HG03060 (cell line): ENCODE results near the gene KCNQ5.

ENCODE experiments used
- ATAC-seq: cut with Tn5 transposase; IDR thresholded peaks from one replicate; pipeline ENCODE4 v1.9.1; 2021; ENCODE audit warnings: low read depth, moderate number of reproducible peaks; ENCODE audit not compliant: unreplicated experiment

Gene KCNQ5

DNA sequence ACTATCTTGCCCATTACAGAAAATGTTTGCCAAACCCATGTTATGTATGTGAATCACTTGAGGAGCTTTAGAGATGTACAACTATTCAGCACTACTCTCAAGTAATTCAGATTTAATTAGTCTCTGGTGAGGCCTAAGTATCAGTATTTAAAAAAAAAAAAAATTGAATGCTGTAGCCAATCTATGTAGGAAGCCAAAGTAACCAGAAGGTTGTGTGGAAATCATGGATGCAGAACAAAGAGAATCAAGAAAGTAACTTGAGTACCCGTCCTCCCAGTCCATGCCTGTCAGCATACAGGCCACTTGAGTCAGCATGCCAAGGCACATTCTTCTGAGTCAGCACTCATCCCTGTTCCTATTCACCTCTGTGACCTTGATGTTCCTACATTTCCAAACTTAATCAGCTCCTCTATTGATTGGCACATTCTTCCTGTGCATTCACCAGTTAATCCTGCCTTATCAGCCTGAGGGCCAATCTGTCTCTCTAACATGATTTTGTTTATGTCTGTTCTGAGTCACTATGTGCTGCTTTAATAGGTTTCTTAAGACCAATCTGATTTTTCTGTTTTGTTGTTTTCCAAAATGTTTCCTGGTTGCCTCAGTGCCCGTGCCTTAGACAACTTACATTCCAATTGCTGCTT is 165.6 kb downstream of the KCNQ5 start:
- no peak for ATAC-seq

DNA sequence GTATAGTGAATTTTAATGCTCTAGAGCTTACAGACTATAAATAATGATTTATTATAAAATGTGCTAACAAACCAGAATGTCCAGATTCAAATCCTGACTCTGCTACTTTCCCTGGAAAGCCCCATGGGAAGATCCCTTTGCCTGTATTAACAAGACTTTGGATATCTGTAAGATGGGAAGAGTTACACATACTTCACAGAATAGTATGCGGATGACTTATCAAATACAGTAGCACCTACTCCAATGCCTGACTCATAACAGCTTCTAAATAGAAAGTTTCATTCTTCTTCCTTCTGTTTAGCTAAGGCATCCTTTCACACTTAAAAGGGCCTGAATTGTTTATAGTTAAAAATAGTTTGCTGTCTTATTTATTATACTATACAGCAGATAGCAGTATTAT is 166.3 kb downstream of the KCNQ5 start:
- ATAC-seq, result no peak

DNA sequence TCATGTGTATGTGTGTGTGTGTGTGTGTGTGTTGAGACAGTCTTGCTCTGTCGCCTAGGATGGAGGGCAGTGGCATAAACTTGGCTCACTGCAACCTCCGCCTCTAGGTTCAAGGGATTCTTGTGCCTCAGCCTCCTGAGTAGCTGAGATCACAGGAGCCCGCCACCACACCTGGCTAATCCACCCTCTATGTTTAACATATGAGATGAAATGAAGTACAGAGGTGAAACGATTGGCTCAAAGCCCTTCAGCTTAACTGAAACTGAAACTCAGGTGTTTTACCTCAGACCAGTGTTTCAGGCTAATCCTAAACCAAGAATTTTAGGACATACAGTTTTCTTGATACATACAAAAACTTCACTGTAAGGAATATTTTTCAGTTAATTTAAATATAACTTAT is 167.3 kb downstream of the KCNQ5 start:
- no peak for ATAC-seq

DNA sequence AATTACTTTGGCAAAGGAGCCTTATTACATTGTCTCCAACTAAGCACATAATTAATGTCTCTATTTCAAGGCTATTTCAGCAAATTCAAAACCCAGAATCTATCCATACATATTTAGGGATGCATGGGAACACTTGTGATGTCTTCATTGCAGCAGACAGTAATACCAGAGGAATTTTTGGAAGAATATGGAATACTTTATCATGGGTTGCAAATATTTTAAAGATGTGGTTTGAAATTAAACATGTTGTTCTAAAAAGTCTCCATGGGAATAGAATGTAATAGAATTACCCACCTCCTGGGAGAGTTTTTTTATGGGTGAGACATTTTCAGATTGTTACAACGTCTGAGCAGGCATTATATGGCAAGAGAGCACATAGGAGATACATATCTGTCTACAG is 170.8 kb downstream of the KCNQ5 start:
- ATAC-seq, result no peak

DNA sequence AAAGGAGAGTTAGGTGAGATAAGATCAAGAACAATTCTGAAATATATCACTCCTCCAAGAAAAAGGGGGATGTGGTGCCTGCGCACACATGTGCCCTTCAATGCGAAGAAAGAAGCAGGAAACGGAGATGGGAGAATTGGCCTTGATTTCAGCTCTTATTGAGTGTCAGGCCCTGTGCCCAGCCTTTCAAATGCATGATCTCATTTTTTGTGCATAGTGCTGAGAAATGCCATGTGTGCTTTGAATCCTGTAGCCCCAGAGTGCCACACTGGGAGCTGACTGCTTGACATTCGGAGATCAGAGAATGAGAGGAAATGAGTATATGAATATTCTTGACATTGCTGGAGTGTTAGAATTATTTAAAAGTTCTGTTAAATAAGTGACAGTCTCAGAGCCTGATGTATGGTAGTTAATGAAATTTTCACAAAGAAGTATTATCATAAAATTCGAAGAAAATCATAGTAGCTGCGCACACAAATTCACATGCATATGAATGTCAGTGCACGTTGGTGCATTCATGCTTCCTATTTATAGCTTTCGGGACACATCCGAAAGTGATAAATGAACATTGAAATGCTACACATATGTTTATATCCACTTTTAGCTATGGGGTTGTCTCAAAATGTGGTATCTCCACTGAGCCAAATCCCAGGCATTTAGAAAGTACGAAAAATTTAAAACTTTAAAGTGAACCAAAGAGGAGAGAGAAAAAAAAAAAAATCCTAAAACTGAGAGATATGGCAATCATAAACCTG is 172.0 kb downstream of the KCNQ5 start:
- ATAC-seq, result no peak

DNA sequence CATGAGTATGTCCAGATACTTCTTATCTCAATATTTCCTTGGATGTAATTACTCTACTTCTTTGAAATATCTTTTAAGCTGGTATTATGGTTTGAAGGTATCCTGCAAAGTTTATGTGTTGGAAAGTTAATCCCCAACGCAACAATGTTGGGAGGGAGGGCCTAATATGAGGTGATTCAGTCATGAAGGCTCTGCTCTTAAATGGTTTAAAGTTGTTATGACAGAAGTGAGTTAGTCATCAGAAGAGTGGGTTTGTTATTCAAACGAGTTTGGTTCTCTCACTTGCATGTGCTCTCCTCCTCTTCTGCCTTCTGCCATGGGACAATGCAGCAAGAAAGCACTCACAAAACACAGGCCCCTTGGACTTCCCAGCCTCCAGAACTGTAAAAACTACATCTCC is 176.3 kb downstream of the KCNQ5 start:
- no peak for ATAC-seq

DNA sequence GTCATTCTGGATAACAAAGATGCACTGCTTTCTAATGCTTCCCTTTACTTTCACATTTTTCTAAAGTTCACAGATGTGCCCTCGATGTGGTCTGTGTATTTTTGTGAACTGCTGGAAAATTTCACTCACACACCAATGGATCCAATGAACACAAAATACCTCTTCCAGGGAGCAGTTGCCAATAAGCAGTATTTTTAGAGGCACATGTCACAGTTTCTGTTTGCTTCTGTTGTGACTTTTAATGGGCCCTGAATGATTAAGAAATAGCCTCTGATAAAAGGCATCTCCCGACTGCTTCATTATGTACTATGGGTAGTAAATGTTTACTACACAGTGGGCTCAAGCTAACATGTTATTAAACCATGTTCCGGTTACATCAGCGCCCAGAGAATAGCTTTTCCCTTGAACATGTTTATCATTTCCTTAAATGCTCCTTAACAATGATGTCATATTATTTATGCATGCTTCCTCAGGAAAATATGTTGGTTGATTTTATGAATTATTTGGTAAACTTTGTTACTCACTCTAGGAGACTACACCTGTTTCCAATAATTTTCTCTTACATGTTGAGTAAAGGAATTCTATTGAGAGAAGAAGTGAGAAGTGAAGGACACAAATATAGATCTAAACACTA is 188.0 kb downstream of the KCNQ5 start:
- ATAC-seq, result no peak

DNA sequence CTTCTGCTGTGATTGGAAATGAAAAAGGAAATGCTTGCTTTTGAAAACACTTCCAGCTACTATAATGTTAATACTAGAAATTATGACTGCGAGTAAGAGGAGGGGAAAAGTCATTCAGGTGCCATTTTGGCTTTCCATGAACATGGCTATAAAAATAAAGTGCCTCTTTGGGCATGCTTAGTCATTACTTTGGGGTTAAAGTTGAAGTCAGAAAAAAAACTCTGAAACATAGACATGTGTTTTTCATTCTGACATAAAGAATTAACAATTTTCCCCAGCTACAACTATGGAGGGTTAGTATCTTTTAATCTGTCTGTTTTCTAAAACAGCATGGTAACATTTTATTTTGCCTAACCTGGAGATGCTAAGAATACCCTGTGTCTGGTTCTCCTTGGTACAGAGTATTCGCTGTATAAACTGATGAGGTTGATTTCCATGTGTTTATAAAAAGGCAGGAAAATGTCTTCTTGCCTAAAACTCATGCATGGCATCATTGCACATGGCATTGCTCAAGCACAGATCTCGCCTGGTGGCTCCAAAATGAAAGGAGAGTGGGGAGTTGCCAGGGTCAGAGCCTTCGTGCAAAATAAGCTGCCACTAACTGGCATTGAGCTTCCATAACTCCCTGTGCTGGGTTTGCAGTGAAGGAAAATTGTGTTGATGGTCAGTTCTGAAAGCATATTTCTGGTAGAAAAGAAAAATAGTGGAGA is 188.9 kb downstream of the KCNQ5 start:
- ATAC-seq, result no peak

DNA sequence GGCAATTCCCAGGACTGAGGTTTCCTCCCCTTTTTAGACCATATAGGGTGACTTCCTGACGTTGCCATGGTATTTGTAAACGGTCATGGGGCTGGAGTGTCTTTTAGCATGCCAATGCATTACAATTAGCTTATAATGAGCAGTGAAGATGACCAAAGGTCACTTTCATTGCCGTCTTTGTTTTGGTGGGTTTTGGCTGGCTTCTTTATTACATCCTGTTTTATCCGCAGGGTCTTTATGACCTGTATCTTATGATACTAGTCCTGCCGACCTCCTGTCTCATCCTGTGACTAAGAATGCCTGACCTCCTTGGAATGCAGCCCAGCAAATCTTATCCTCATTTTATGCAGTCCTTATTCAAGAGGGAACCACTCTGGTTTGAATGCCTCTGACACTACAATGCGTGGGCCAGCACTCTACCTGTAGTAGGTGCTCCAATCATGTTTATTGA is 190.1 kb downstream of the KCNQ5 start:
- ATAC-seq, result no peak

DNA sequence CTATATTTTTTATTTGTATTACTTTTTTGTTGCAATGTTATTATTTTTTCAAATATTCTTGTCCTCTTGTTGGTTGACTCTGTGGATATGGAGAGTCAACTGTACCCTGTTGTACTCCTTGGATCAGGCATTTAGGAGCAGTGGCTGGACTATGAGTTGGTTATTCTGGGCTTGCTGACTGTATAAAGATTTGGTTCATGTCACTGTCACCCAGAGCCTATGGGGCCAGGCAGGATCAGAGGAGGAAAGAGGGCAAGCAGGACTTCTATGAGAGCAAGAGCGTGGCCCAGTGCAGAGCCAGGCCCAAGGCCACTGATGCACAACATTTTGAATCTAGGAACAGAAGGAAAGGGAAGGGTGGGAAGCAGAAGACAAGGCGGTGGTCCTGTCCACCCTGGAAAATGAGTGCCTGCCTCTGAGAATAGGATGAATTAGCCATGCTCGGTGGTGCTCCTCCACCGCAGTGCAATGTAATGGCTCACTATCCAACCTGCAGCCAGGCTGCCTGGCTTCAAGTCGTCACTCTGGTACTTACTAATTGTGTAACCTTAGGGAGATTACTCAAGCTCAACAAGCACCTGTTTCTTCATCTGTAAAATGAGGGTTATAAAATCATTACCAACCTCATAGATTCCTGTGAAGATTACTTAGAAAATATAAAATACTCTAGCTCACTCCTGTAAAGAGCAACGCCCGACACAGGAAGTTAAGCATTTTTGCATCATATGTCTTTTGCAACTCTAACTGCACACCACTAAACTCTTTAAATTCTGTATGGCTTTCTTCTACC is 192.1 kb downstream of the KCNQ5 start:
- no peak for ATAC-seq

DNA sequence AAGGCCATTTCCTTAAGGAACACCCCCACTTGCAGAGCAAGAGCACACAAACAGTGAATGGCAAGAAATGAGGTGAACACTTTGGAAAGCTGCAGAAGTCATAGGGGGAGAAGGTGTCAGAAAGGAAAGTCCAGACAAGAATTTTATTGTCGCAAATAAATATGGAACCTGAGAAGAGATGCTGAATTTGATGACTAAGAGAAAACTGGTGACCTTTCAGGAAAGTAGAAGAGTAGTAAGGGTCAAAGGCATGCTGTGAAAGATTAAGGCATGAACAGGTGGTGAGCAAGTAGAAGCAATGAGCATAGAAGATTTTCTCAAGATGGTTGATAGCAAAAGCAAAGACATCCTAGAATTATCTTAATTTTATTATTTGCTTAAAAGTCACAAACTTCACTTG is 194.2 kb downstream of the KCNQ5 start:
- ATAC-seq, result no peak

DNA sequence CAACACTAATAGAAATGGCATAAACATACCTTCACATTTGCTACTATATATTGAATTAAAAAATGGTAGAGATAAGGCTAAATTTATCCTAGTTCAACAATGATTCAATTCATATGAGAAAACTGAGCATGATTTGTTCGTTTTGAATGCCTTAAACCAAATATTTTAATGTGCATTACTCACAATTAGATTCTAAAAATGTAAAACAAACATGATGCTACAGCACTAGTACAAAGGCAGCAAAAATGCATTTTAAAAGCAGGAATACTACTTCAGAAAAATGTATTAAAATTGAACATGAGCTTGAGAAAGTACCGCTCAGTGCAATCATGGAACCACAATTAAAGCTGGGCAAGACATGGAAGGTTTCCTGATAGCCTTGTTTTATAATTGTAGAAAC is 195.3 kb downstream of the KCNQ5 start:
- no peak for ATAC-seq

DNA sequence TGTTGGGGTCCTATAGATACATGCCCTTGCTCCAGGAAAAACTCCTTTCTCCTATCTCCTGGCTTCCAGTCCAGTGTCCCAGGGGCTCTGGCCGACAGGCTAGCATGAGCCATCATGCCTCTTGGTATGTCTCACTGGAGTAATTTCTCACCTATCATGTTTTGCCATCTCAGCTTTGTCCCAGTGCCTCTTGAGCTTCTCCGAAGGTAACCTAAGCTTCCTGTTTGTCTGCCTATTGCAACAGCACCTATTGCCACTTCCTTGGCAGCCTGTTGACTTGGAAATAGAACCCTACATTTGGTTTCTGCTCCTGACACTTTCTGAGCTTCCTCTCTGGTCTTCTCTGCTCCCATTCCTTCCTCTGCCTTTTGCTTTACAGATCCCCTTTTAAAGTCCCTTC is 197.7 kb downstream of the KCNQ5 start:
- ATAC-seq, result no peak

DNA sequence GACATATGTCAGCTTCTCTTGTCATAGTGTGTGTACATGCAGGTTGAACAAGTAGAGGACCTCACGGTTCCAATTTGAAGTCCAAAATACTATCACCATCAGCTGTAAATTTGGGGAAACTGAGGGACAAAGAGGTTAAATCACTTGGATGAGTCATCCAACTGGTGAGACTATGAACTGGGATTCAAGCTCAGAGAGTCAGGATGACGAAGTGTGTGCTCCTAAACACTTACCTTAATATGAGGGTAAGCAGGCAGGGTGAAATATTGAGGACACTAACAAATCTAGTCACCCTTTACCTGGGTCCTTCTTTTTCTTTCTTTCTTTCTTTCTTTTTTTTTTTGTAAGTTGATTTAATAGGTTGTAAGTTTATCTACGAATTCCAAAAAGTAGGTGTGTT is 198.3 kb downstream of the KCNQ5 start:
- no peak for ATAC-seq

DNA sequence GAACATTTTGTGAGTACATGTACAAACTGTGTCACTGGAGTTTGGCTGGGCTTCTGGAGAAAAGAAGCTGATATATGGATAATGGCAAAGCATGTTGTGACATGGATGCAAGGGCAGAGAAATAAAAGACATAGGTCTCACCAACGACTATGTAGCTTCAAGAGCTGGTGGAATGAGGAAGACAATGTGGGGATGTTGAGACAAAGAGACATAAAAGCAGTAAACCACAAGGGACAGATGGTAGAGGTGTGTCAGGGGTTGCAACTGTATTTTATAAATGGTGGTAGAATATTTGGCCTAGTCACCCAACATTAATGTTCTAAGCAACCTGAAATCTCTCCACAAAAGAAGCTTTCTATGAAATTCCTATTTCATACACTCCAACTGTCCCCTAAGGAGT is 199.0 kb downstream of the KCNQ5 start:
- no peak for ATAC-seq

DNA sequence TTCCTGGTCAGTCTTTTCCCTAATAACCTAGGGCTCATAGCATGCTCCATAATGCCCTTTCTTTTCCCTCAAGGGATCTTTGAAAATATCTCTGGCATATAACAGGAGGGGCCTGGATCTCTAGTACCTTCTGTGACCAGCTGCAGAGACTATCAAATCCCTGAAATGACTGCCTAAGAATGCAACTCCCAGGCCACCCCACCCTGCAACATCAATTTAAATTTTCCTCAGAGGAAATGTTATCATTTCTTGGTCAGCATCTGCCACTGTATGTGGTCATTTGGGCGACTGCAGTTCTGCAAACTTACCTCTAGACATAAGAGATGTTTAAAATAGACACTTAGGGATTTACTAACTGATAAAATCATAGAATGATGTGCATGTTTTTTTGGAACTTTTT is 200.2 kb downstream of the KCNQ5 start:
- no peak for ATAC-seq

DNA sequence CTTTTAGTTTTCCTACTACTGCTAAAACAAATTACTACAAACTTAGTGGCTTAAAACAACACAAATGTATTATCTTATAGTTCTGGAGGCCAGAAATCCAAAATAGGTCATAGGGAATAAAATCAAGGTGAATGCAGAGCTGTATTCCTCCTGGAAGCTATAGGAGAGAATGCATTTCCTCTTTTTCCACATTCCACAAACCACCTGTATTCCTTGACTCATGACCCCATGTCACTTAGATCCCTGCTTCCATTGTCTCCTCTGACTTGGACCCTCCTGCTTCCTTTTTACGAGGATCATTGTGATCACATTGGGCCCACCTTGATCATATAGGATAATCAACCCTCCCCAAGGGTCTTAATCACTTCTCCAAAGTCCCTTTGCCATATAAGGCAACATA is 200.8 kb downstream of the KCNQ5 start:
- ATAC-seq, result no peak

DNA sequence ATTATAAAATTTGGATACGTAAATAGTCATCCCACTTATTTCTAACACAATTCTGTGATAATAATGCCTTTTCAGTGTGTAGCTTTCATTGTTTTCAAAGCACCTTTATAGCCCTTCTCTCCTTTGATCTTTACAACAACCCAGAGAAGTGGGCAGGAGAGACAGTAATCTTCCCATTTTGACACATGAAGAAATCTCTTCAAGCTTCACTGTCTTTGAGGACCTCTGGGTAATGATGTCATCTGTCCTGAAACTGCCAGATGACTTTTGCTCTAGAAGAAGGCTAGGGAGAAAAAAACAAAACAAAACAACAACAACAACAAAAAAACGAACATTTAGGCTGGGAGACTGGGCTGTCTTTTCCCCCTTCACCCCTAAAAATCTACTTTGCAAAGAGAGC is 203.0 kb downstream of the KCNQ5 start:
- ATAC-seq, result peak; percentile 57

DNA sequence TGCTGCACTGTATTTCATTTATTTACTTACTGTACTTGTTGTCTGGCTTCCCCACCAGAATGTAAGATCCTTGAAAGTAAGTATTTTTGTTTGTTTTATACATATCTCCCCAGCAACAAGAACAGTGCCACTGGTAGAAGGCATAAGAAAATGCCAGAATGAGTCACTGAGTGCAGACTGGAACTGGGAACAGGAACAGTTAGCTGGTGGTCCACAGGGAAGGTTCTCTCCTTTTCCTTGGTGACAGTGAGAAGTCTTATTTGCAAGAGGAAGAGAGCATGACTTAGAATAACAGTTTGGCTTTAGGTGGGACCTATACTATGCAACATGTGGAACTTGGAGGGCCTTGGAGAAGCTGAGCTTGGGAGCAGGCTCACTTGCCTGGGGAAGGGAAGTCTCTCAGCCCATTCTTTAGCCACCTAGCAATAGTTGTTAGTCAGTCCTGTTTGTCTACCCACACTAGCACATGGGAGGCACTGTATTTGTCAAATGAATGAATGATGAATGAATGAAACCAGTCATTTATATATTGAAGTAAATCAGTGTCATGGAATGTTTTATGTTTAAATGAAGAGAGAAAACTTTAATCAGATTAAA is 203.5 kb downstream of the KCNQ5 start:
- ATAC-seq, result no peak

DNA sequence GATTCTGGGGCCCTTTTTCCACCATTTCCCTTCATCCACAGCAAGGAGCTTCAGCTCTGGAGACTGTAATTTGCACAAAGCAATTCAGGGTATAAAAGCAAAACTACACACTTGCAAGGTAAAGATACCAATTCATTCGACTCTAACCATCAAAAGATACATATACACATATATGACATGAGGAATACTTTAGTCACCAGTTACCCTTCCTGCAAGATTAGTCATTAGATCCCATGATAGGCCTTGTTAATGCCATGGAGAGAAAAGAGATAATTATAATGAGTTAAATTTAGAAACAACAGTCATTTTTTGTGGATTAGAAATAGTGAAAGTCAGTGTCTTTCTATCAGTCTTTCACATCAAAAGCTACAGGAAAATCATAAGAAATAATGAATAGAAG is 204.2 kb downstream of the KCNQ5 start:
- ATAC-seq, result no peak
